ENCODE results near the gene KCP. TPM values are rescaled to one million over a fixed set of nuclear protein-coding genes. Genes with fewer than 3 reads are reported as not detected.

The KCP gene
- total RNA-seq, 1 experiment from 2014 or later: 5.3 TPM

DNA sequence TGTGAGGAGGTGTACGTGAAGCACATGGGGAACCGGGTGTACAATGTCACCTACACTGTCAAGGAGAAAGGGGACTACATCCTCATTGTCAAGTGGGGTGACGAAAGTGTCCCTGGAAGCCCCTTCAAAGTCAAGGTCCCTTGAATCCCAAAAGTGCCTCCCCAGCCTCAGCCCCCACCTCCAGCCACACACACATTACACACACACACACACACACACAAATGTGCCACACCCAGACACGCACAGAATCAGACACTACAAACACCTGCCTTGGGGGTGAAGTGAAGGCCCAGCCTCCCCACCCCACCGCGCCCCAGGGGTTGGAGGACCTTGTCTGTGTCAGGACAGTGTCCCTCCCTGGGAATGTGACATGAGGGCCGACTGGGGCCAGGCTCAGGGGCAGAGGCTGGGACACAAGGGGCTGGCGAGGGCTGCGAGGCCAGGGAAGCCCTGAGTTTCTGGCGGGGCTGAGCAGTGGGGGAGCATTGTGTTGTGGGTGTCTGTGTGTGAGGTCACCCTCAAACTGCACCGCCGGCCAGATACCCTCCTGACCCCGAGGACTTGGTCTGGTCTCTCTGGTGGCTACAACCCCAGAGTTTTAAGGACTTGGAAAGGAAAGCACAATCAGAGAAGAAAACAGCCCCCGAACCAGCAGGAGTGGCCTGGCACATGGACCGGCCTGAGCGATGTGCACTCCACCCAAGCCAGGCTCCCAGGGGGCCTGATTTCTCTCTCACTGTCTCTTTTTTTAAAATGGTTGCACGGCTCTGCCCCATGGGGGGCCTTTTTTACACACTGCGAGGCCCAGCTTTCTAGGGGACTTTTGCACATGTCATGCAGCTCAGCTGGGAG lies 51.9 kb downstream of the KCP start:
- Histone ChIP-seq H2BK20ac (ENCODE audit: low read depth, low read length, poor library complexity, severe bottlenecking) (no peak overlapping the region), H3K79me1 (ENCODE audit: insufficient read depth, low read depth, low read length, poor library complexity, severe bottlenecking) (no peaks in the 10 kb centered on the region), H3K79me2 (ENCODE audit: insufficient read depth, low read length) (no peaks in the 10 kb centered on the region; the same call in 1 of the 2 replicates), H4K91ac (ENCODE audit: insufficient read length, low read depth, low read length) (no peak overlapping the region), H3K56ac (ENCODE audit: insufficient read length, low read depth, low read length) (no peak overlapping the region), H3K4me2 (ENCODE audit: insufficient read depth, insufficient read length, low read length) (no peak overlapping the region), H2BK15ac (ENCODE audit: low read depth, low read length) (no peak overlapping the region), H3T11ph (ENCODE audit: low read length) (no peak overlapping the region), H4K20me1 (ENCODE audit: control insufficient read depth, insufficient read depth, insufficient read length) (no peaks in the 10 kb centered on the region), H3K27ac (ENCODE audit: insufficient read length, low read depth, low read length) (no peak overlapping the region), H3K4ac (ENCODE audit: low read depth, low read length) (no peak overlapping the region), H4K8ac (replicated peaks; ENCODE audit: insufficient read length, low read depth, low read length) (no peak overlapping the region), H2BK12ac (ENCODE audit: insufficient read length, low read depth, low read length) (no peak overlapping the region), H2AFZ (ENCODE audit: low read length) (no peak overlapping the region), H3K23me2 (ENCODE audit: insufficient read length, low read depth, low read length, poor library complexity, severe bottlenecking) (peaks cover 7% of the 10 kb centered on the region), H3K9me3 (ENCODE audit: control insufficient read depth, low read depth, low read length) (no peaks in the 10 kb centered on the region), H2AK5ac (ENCODE audit: insufficient read length, low read length) (no peak overlapping the region), H3K4me1 (ENCODE audit: insufficient read depth, low read length) (0 out of 2 replicates have a peak, but pooled peaks cover 2% of the 10 kb centered on the region), H3K14ac (ENCODE audit: insufficient read depth, low read length) (no peak overlapping the region), H2BK5ac (ENCODE audit: insufficient read length, low read length) (no peak overlapping the region), H3K18ac (ENCODE audit: insufficient read length, low read depth, low read length) (no peak overlapping the region), H4K5ac (ENCODE audit: insufficient read length, low read depth, low read length) (no peak overlapping the region), H3K27me3 (ENCODE audit: insufficient read depth, low read length) (no peaks in the 10 kb centered on the region), H3K9ac (ENCODE audit: extremely low read depth, insufficient read length, low read length) (no peak overlapping the region), H3K23ac (ENCODE audit: insufficient read length, low read depth, low read length) (no peak overlapping the region), H2BK120ac (ENCODE audit: low read depth, low read length, poor library complexity, severe bottlenecking) (no peak overlapping the region)
- DNase-seq: no peak
- no peak overlapping the region; a peak in 2 of 7 replicates for H3K27ac Mint-ChIP-seq
- no peaks in the 10 kb centered on the region for H3K36me3 Mint-ChIP-seq (ENCODE audit: insufficient read depth in 1 of 3, low read depth in 3 of 3)
- H3K4me1 Mint-ChIP-seq: peaks cover 19 to 27% of the 10 kb centered on the region in 2 experiments
- WGBS (ENCODE audit: extremely low coverage, insufficient read length, low lambda C conversion rate): no CpG with 5 or more reads among the region's 18 CpGs
- no peaks in the 10 kb centered on the region; the same call in 1 of the 2 replicates for H3K27me3 Mint-ChIP-seq (ENCODE audit: low read depth)
- H3K9me3 Mint-ChIP-seq: no peaks in the 10 kb centered on the region
- no peak overlapping the region; a peak in 1 of 5 replicates for H3K4me3 Mint-ChIP-seq
- TF ChIP-seq, protein P1, sequence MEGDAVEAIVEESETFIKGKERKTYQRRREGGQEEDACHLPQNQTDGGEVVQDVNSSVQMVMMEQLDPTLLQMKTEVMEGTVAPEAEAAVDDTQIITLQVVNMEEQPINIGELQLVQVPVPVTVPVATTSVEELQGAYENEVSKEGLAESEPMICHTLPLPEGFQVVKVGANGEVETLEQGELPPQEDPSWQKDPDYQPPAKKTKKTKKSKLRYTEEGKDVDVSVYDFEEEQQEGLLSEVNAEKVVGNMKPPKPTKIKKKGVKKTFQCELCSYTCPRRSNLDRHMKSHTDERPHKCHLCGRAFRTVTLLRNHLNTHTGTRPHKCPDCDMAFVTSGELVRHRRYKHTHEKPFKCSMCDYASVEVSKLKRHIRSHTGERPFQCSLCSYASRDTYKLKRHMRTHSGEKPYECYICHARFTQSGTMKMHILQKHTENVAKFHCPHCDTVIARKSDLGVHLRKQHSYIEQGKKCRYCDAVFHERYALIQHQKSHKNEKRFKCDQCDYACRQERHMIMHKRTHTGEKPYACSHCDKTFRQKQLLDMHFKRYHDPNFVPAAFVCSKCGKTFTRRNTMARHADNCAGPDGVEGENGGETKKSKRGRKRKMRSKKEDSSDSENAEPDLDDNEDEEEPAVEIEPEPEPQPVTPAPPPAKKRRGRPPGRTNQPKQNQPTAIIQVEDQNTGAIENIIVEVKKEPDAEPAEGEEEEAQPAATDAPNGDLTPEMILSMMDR (conservative IDR thresholded peaks at IDR 0.05): no peak
